Measurements from ENCODE around the gene OR6B3.
"Not testable (repeated sequence)": the region's sequence is repeated elsewhere in the genome, so short reads cannot be mapped to it uniquely, and the experiment has no call there.

OR6B3 gene

GRCh38 chr2:240053173-240054155, at the start of gene OR6B3:
TSS of gene OR6B3 (minus strand) at chr2:240053521.
- DNase-seq (ENCODE audit: low read depth): no peak

- DNase-seq (ENCODE audit: low read depth): no peak
Observed at GRCh38 chr2:240098349-240098748, 45.0 kb upstream of the OR6B3 start.

DNA sequence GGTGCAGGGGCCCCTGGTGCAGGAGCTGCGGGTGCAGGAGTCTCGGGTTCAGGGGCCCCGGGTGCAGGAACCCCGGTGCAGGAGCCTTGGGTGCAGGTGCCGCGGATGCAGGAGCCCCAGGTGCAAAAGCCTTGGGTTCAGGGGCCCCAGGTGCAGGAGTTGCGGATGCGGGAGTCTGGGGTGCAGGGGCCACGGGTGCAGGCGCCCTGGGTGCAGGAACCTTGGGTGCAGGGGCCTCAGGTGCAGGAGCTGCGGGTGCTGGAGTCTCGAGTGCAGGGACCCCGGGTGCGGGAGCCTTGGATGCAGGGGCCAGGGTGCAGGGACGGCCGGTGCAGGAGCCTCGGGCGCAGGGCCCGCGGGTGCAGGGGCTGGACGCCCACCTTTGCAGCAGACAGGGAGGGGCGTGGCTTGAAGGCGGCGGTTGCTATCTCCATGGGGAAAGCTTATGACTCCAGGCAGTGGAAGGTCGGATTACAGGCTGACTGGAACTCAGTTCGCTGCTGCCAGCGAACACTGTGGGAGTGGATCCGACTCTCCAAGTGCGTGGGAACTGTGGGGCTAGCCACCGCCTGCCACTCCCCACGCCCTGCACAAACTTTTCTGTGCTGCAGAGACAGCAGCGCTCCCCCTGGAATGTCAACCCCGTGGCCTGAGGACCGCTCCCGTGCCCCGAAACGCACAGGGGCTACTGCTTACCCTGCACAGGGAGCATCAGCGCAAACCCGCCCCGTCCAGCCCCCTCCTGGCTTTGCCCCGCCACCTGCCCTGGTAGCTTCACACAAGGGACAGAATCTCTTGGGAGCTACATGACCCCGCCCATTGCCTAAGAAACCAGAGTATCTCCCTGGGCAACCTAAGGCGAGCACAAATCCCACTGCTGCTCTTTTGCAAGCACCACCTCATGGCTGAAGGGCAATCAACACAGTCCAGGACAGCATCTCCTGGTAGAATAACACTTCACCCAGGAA, 42.5 kb upstream of the OR6B3 start:
- no peak for DNase-seq (ENCODE audit: low read depth)

DNA sequence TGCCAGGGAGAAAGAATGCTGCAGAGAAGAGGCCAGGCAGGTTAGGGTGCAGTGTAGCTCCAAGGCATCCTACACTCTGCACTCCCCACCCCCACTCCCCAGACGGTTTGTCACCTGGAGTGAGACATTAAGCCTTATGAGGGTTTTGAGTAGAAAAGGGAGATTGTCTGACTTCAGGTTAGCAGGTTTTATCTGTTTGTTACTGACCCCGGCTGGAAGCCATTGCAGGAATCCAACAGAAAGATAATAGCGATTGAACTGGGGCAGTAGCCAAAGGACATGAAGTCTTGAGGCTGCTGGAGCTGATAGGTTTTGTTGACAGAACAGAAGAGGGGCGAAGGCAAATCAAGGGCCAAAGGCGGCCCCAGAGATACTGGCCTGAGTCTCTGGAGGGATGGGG, 36.0 kb upstream of the OR6B3 start:
- no peak for DNase-seq (ENCODE audit: low read depth)

DNA sequence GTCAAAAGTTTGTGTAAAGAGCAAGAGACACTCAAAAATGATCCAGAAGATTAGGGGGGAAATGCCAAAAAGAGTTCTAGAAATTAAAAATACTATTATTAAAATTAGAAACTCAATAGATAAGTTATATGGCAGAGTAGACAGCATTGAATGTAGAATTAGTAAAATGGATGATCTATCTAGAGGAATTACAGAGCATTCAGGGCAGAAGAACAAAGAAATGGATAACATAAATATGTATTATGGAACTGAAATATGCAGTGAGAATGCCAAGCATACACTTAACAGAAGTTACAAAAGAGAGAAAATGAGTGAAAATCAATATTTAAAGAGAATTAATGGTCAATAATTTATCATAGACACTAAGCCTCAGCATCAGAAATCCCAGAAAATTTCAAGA, 33.2 kb upstream of the OR6B3 start:
- DNase-seq (ENCODE audit: low read depth): no peak

GRCh38 chr2:240078631-240079030, 25.3 kb upstream of the OR6B3 start:
- DNase-seq (ENCODE audit: low read depth): no peak

DNA sequence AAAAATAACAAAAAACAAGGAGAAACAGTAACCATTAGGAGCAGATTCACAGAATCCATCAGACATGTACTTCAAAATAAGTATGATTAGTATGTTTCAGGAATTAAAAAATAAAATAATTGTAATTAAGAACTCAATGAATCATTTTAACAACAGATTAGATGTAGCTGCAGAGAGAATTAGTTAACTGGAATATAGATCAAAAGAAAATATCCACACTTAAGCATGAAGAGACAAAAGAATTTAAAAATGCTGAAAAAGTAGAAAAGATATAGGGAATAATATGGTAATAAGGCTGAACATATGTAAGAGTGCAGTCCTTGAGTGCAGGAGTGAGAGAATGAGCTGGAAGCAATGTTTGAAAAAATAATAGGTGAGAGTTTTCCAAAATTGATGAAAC, 24.1 kb upstream of the OR6B3 start:
- DNase-seq (ENCODE audit: low read depth): no peak

DNA sequence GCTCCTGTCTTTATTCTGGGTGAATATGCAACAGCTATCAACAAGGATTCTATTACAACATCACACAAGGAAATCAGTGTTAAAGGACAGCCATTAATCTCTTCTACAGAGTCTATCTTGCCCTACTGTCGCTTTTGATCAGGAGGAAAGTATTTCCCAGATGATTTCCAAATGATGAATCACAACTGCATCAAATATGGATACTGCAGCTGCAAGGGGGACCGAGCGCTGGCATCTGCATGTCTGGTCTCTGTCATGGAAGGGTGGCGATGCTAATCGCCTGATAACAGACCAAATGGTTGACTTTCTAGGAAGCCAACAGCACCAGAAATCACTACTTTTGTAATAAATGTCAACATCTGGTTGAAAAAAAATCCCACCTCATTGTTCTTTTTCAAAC, 21.2 kb upstream of the OR6B3 start:
- no peak for DNase-seq (ENCODE audit: low read depth)

DNA sequence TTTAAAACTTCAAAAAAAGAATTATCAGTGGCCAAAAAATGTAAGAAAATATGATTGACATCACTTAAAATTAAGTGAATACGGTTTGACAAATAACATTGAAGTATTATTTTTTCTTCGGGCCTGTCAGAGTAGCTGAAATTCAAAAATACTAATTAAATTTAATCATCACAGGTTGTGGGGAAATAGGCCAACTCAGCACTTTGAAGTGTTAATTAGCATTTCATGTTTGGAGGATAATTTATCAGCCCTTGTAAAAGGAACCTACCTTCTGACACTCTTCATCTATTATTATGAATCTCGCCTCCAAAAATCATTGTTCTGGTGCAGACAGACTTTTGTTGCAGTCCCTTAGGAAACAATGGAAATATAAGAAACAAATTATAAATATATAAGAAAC, 17.6 kb upstream of the OR6B3 start:
- no peak for DNase-seq (ENCODE audit: low read depth)

DNA sequence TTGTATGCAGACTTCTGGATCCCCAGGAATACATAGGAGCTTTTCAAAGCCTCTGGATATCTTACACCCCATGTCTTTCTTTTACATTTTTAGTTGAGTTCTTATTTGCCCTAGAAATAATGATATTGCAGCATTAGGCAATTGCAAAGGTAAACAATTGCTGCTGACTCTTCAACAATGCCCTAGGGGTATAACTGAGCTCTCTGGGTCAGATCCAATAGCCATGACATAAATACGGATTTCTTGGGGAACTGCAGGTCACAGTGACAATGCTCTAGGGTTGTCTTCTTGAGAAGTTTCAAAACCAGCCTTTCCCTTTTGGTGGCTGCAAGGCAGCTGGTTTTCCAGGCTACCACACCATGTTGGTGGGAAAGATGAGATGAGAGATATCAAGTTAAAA, 16.5 kb upstream of the OR6B3 start:
- no peak for DNase-seq (ENCODE audit: low read depth)

- DNase-seq (ENCODE audit: low read depth): no peak
Observed at GRCh38 chr2:240068193-240068592, 14.9 kb upstream of the OR6B3 start.

DNA sequence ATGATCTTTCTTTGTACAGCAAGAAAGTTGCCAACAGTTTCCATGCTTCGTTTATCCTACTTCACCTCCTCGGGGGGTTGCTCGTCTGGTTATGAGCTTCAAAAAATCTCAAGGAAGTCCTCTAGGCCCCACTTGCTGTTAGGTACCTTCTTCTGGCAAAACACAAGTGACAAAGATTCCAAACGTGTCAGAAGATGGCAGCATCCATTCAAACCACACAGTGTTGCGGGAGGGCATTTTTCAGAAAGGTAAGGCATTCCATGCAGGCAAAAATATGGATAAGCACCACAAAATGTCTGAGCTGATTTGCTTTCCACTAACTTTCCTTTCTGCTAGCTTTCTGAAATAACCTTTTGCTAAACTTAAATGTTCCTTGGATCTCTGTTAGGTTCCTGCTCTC, 13.2 kb upstream of the OR6B3 start:
- DNase-seq (ENCODE audit: low read depth): no peak

DNA sequence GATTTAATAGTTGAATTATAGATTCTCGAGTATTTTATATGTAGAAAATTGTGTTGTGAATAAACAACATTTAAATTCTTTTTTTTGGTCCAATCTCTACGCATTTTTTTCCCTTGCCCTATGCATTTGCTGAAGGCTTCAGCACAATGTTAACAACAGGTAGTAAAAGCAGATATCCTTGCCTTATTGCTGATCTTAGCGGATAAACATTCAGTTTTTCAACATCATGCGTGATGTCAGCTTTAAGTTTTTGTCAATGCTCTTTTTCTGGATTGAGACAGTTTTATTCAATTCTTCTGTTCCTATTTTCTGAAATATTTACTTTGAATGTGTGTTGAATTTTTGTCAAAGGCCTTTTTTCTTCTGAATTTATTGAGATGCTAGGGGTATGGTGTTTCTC, 11.6 kb upstream of the OR6B3 start:
- DNase-seq (ENCODE audit: low read depth): no peak

DNA sequence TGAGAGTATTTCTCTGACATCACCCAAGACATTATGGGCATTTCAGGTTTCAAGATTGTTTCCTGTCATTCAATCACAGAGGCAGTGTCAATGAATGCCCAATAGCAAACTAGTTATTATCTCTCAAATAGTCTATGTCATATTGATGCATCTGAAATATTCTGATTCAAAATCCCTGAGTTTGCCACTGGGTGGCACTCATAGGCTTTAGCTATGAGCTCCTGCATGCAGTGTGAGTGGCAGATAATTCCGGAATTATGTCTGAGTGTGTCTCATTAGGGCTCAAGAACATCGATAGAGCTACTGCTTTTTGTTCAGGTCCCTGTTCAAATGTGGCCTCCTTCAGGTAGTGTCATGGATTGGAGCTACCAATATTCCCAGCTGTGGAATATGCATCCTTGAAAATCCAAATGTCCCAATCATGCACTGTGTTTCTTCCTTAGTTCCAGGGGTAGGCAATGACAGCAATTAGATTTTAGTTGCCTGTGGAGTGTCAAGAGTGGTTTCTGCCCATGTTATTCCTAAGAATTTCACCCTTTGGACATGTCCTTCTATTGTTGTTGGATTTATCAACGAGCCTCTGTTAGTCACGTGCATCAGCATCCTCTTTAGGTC, 7.8 kb upstream of the OR6B3 start:
- DNase-seq (ENCODE audit: low read depth): no peak

DNA sequence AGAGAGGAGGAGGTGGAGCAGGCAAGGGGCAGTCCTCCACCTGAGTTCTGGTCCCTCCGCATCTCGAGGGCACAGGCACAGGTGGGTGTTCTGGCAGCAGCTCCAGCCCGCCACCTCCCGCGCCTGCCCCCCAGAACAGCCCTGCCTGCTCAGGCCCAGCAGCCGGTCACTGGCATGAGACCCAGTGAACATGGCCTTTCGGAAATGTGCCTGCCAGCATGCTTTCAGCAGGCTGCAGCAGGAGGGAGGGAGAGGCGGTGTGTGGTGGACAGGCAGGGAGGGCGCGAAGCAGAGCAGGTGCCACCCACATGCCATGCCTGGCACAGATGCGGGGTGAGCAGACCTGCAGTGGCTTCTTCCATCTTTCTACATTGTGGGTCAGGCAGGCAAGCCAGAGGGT, 3.4 kb upstream of the OR6B3 start:
- DNase-seq (ENCODE audit: low read depth): no peak

GRCh38 chr2:240055177-240055917, 2.0 kb upstream of the OR6B3 start:
- DNase-seq (ENCODE audit: low read depth): no peak

DNA sequence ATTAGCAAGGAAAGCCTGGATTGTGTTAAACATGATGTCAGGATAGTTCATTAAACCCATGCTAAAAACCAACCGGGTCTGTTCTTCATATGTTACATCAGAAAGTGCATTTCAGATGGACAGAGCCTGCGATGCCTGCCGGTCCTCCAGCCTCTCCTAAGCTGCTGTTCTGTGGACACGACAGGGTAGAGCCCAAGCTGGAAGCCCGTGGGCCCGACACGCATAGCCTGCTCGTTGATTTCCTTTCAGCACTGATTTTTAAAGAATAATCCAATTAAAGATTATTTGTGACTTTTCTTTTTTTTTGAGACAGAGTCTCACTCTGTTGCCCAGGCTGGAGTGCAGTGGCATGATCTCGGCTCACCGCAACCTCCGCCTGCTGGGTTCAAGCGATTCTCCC, 797 bp downstream of the OR6B3 start:
- no peak for DNase-seq (ENCODE audit: low read depth)

DNA sequence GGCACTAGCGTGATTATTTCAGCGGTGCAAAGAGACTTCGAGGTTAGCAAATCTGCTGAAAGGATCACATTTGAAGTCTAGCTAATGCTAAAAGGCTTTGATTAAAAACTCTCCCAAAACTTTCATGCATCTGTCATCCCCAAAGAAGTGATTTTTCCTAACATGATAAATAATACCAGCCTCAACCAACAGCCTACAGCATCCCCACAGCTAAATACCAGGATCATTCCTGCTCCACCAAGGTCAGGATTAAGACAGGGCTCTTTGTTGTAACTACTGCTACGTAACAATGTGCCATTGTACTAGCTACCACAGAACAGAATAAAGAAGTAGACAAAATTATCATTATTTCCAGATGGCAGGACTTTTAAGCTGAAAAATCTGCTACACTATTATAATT, 1.6 kb downstream of the OR6B3 start:
- DNase-seq (ENCODE audit: low read depth): no peak

- no peak for DNase-seq (ENCODE audit: low read depth)
Observed at GRCh38 chr2:240050278-240050677, 3.0 kb downstream of the OR6B3 start.

GRCh38 chr2:240048237-240048636, 5.1 kb downstream of the OR6B3 start:
- DNase-seq (ENCODE audit: low read depth): no peak

DNA sequence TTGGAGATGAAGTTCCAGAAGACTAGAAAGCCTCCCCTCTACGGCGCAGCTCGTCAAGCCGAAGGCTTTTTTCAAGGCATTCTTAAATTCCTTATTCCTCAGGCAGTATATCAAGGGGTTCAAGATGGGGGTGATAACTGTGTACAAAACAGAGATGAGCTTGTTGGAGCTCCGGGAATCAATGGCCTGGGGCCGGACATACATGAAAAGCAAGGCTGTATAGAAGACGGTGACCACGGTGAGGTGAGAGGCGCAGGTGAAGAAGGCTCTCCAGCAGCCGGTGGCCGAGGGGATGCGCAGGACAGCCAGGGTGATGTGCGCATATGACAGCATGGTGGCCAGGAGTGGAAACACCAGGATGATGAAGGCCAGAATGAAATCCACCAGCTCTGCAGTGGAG, 8.2 kb downstream of the OR6B3 start:
- no peak for DNase-seq (ENCODE audit: low read depth)

DNA sequence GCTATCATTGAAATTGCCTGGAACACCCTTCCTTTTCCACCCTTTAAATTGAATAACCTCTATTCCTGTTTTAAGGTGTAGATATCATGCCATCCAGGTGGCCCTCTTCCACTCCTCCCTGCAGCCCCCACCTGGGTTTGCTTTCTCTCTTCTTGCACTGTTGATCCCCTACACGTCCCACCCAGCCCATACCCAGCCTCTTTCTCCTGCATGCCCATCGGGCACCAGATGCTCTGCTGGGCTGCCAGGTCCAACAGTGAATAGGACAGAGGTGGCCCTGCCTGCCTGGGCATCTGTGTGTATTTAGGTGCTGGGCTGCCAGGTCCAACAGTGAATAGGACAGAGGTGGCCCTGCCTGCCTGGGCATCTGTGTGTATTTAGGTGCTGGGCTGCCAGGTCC, 9.2 kb downstream of the OR6B3 start:
- DNase-seq (ENCODE audit: low read depth): not testable (repeated sequence)

All from stimulated activated CD8-positive, alpha-beta memory T cell treated with anti-CD3 and anti-CD28 coated beads, Interleukin-4, amount 100 ng/mL, for 24 hours (primary cell).